ENCODE data around the gene TP73.

The TP73 gene

DNA sequence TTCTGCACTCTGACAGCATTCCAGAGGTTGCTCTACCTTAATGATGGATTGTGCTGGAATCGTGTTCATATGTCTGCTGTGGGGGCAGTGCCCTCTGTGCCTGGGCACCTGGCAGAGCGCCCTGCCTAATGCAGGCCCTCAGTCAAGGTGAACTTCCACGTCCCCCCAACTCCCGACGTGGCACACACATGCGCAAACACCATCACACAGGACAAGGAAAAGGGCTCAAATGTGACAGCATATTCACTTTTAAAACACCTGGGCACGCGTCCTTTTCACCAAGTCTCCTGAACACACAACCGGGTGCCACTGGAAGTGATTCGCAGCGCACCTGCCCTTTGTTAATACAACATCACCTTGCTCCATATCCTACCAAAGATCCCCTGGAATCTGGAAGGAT lies 15.8 kb upstream of the TP73 start:
- TF ChIP-seq, protein P1, sequence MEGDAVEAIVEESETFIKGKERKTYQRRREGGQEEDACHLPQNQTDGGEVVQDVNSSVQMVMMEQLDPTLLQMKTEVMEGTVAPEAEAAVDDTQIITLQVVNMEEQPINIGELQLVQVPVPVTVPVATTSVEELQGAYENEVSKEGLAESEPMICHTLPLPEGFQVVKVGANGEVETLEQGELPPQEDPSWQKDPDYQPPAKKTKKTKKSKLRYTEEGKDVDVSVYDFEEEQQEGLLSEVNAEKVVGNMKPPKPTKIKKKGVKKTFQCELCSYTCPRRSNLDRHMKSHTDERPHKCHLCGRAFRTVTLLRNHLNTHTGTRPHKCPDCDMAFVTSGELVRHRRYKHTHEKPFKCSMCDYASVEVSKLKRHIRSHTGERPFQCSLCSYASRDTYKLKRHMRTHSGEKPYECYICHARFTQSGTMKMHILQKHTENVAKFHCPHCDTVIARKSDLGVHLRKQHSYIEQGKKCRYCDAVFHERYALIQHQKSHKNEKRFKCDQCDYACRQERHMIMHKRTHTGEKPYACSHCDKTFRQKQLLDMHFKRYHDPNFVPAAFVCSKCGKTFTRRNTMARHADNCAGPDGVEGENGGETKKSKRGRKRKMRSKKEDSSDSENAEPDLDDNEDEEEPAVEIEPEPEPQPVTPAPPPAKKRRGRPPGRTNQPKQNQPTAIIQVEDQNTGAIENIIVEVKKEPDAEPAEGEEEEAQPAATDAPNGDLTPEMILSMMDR (IDR thresholded peaks at IDR 0.05; ENCODE audit: insufficient read depth, low read depth, low read length, missing control alignments): no peak
- H3K4me3 ChIP-seq (ENCODE audit: low read length): no peak overlapping the region
- DNase-seq (ENCODE audit: low read depth): no peak

DNA sequence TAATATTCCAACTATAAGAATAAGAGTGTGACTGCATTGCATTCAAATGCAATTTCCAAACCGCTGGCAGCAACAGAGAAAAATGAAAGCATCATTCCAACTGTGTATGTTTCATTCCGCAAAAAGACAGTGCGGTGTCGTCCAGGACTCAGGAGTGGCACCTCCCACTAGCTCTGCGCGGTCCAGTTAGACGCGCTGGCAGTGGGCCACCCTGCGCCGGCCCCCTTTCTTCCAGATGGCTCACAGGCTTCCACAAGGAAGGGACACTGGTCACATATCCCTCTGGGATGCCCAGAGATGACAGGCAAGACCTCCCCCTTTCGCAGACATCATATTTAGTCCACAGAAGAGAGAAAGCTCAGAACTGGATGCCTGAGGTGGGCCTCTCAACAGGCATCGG lies 14.3 kb upstream of the TP73 start:
- no peak for DNase-seq (ENCODE audit: low read depth)
- TF ChIP-seq, protein P1 (IDR thresholded peaks at IDR 0.05; ENCODE audit: insufficient read depth, low read depth, low read length, missing control alignments): no peak
- H3K4me3 ChIP-seq (ENCODE audit: low read length): no peak overlapping the region

DNA sequence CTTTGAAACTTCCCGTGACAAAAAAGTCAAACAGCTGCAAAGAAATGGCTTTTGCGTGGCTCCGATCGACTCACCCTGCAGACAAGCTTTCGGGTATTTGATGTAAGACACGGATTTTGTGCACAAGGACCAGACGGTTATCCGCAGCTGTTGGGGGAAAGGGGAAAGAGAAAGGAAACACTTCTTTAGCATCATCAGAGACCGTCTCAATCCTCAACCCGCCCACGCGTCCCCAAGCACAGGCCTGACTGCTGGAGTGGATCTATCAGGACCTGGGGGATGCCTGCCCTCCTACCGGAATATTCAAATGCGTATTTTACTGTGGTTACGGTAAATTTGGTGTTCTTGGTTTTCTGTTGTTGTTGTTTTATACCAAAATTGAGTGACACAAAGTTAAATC lies 13.6 kb upstream of the TP73 start:
- no peak overlapping the region for H3K4me3 ChIP-seq (ENCODE audit: low read length)
- no peak for DNase-seq (ENCODE audit: low read depth)
- TF ChIP-seq, protein P1 (IDR thresholded peaks at IDR 0.05; ENCODE audit: insufficient read depth, low read depth, low read length, missing control alignments): no peak

DNA sequence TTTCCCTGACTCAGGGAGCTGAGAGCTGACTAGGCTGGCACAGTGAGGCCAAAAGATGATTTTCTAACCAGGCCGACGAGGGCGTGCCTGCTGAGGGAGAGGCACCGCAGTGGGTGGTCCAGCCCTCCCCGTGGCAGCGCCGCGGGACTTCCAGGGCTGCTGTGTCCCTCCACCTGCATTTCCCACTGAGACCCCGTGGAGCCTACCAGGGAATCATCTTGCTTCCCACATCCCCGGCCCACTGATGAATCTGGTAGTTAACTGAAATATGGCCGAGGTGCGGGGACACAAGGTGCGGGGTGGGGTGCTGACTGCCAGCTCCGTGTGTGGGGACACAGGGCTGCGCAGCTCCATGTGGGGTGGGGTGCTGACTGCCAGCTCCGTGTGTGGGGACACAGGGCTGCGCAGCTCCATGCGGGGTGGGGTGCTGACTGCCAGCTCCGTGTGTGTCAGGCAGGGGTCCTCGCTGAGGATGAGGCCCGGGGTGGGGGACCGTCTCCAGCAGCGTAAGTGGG lies 12.9 kb upstream of the TP73 start:
- TF ChIP-seq, protein P1 (IDR thresholded peaks at IDR 0.05; ENCODE audit: insufficient read depth, low read depth, low read length, missing control alignments): no peak
- no peak overlapping the region for H3K4me3 ChIP-seq (ENCODE audit: low read length)
- DNase-seq (ENCODE audit: low read depth): no peak

DNA sequence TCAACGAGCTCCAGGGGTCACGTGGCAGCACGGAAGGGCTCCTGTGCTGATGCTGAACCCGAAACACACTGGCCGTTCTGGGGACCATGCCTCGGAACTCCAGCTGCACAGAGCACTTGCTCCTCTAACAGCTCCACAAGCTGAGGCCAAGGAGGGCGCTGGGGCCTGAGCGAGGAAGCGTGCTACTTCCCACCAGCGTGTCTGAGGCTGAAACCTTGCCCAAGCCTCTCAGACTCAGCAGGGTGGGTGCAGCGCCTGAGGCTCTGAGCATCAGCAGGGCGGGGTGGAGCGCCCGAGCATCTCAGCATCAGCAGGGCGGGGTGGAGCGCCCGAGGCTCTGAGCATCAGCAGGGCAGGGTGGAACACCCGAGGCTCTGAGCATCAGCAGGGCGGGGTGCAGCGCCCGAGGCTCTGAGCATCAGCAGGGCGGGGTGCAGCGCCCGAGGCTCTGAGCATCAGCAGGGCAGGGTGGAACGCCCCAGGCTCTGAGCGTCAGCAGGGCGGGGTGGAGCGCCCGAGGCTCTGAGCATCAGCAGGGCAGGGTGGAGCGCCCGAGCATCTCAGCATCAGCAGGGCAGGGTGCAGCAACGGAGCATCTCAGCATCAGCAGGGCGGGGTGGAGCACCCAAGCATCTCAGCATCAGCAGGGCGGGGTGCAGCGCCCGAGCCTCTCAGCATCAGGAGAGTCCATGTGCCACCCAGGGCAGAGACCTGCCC lies 12.0 kb upstream of the TP73 start:
- no peak overlapping the region for H3K4me3 ChIP-seq (ENCODE audit: low read length)
- TF ChIP-seq, protein P1 (IDR thresholded peaks at IDR 0.05; ENCODE audit: insufficient read depth, low read depth, low read length, missing control alignments): no peak
- DNase-seq (ENCODE audit: low read depth): no peak

DNA sequence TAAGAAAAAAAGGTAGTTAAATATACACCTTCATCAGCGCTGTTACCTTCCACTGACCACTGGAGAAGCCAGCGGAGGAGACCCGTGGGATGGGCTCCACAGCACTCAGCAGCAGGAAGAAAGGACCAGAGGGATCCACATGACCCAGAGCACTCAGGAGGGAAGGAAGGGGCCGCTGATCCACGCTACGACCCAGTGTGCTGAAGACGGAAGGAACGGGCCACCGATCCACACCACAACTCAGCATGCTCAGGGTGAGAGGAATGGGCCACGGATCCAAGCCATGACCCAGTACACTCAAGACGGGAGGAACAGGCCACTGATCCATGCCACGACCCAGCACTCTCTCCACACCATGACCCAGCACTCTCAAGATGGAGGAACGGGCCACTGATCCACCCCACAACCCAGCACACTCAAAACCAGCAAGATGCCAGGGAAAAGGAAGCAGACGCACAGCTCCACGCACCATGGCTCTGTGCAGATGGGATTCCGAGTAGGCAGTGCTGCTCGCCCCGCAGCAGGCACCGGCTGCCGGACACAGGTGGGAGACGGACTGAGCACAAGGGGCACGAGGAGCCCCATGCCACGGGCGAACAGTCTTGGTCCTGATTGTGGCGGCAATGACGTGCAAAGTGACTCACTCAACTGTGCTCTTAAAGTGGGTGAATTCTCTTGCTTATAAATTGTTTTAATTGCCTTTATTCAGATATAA lies 11.1 kb upstream of the TP73 start:
- no peak overlapping the region for H3K4me3 ChIP-seq (ENCODE audit: low read length)
- DNase-seq (ENCODE audit: low read depth): no peak
- TF ChIP-seq, protein P1 (IDR thresholded peaks at IDR 0.05; ENCODE audit: insufficient read depth, low read depth, low read length, missing control alignments): no peak
